HG03432 (cell line): ENCODE measurements around the gene TEAD2.
"Not testable (repeated sequence)": the region's sequence is repeated elsewhere in the genome, so short reads cannot be mapped to it uniquely, and the experiment has no call there.

Source experiments
- ATAC-seq: cut with Tn5 transposase; IDR thresholded peaks from one replicate; pipeline ENCODE4 v1.9.1; 2021; ENCODE audit warnings: mild to moderate bottlenecking, moderate library complexity; ENCODE audit not compliant: unreplicated experiment

The TEAD2 gene

GRCh38 chr19:49333811-49334288, 28.4 kb downstream of the TEAD2 start:
- peak; percentile 42 for ATAC-seq

- no peak for ATAC-seq
Measured at GRCh38 chr19:49333418-49333805, 28.8 kb downstream of the TEAD2 start.

GRCh38 chr19:49332691-49333417, 29.4 kb downstream of the TEAD2 start:
- ATAC-seq = not testable (repeated sequence)

GRCh38 chr19:49331616-49332055, 30.6 kb downstream of the TEAD2 start:
- peak; percentile 32 for ATAC-seq

GRCh38 chr19:49331187-49331586, 31.0 kb downstream of the TEAD2 start:
- not testable (repeated sequence) for ATAC-seq

GRCh38 chr19:49328741-49329140, 33.5 kb downstream of the TEAD2 start:
- ATAC-seq = no peak

GRCh38 chr19:49327878-49328544, 34.2 kb downstream of the TEAD2 start:
- ATAC-seq = no peak

- no peak for ATAC-seq
Measured at GRCh38 chr19:49326165-49326704, 36.0 kb downstream of the TEAD2 start.

GRCh38 chr19:49325756-49326155, 36.5 kb downstream of the TEAD2 start:
- not testable (repeated sequence) for ATAC-seq

- ATAC-seq = no peak
Measured at GRCh38 chr19:49324801-49325576, 37.2 kb downstream of the TEAD2 start, which contains the start of gene SLC6A16. SLC6A16 (minus strand) TSS chr19:49325191; CDS start chr19:49311347, 13,844 bp downstream.

GRCh38 chr19:49318296-49318695, 43.9 kb downstream of the TEAD2 start:
- no peak for ATAC-seq

GRCh38 chr19:49316284-49316683, 45.9 kb downstream of the TEAD2 start:
- ATAC-seq = no peak

- ATAC-seq = no peak
Measured at GRCh38 chr19:49315111-49315510, 47.1 kb downstream of the TEAD2 start.

- no peak for ATAC-seq
Measured at GRCh38 chr19:49309087-49309486, 53.1 kb downstream of the TEAD2 start.

- not testable (repeated sequence) for ATAC-seq
Measured at GRCh38 chr19:49306734-49307133, 55.5 kb downstream of the TEAD2 start.

- no peak for ATAC-seq
Measured at GRCh38 chr19:49301866-49302252, 60.4 kb downstream of the TEAD2 start.

GRCh38 chr19:49301165-49301865, 60.9 kb downstream of the TEAD2 start:
- no peak for ATAC-seq

- ATAC-seq = not testable (repeated sequence)
Measured at GRCh38 chr19:49298653-49299052, 63.6 kb downstream of the TEAD2 start.

- no peak for ATAC-seq
Measured at GRCh38 chr19:49297403-49297802, 64.8 kb downstream of the TEAD2 start.

GRCh38 chr19:49295208-49295880, 66.9 kb downstream of the TEAD2 start:
- ATAC-seq = no peak
